OCI-LY7 (cell line): ENCODE results near the gene PRELP. TPM values are rescaled to one million over a fixed set of nuclear protein-coding genes. Genes with fewer than 3 reads are reported as not detected.

Source experiments
- BruUV-seq: library from RNA; stranded (reverse); fragments of 400-500 nt; replicated peaks from 2 replicates; lab custom pipeline; 2021; lab: Mats Ljungman, UMichigan
- CTCF ChIA-PET: fragments of 300-600 bp; sonication (Branson Sonifier 250); formaldehyde crosslinking; loops from one replicate; lab custom pipeline; 2022; ENCODE audit warnings: antibody characterized with exemption; ENCODE audit not compliant: unreplicated experiment; lab: Charles Lee
- POLR2A ChIA-PET: fragments of 300-600 bp; sonication (Branson Sonifier 250); formaldehyde crosslinking; loops from one replicate; lab custom pipeline; 2022; ENCODE audit warnings: antibody characterized with exemption; lab: Charles Lee
- DNase-seq: peaks from one replicate; pipeline ENCODE4 v3.0.0-alpha.2; 2015; ENCODE audit warnings: low spot score
- H2AFZ ChIP-seq: fragments of 200-600 bp; sonication (generic), shearing (Covaris generic); 2 replicates; pipeline ENCODE4 v1.6.1; 2014; ENCODE audit warnings: mild to moderate bottlenecking, antibody characterized with exemption, low read length, moderate library complexity
- H3K27ac ChIP-seq: fragments of 200-600 bp; sonication (generic); 2 replicates; pipeline ENCODE4 v1.5.1; 2014; ENCODE audit warnings: mixed run types, low read depth, mild to moderate bottlenecking, moderate library complexity, low read length, inconsistent platforms; ENCODE audit not compliant: poor library complexity, severe bottlenecking
- H3K36me3 ChIP-seq: fragments of 200-600 bp; sonication (generic); 2 replicates; pipeline ENCODE4 v1.6.1; 2014; ENCODE audit warnings: mild to moderate bottlenecking, antibody characterized with exemption, low read length, moderate library complexity, mixed read lengths; ENCODE audit not compliant: insufficient read depth
- H3K4me1 ChIP-seq: fragments of 200-600 bp; sonication (generic); 2 replicates; pipeline ENCODE4 v1.5.1; 2014; ENCODE audit warnings: mild to moderate bottlenecking, low read length; ENCODE audit not compliant: insufficient read depth, poor library complexity, severe bottlenecking
- H3K4me2 ChIP-seq: fragments of 200-600 bp; sonication (generic); 2 replicates; pipeline ENCODE4 v1.6.1; 2014; ENCODE audit warnings: mild to moderate bottlenecking, low read length
- H3K4me3 ChIP-seq: fragments of 200-600 bp; sonication (generic); 2 replicates; pipeline ENCODE4 v1.5.1; 2014; ENCODE audit warnings: mild to moderate bottlenecking, low read depth, low read length; ENCODE audit not compliant: poor library complexity, severe bottlenecking
- H3K79me2 ChIP-seq: fragments of 200-600 bp; sonication (generic); 2 replicates; pipeline ENCODE4 v1.6.1; 2016; ENCODE audit warnings: low read depth, mild to moderate bottlenecking, low read length, moderate library complexity, mixed read lengths; ENCODE audit not compliant: insufficient read depth
- H3K9me2 ChIP-seq: fragments of 200-600 bp; sonication (generic); 2 replicates; pipeline ENCODE4 v1.6.1; 2016; ENCODE audit warnings: mild to moderate bottlenecking, low read length, mixed read lengths; ENCODE audit not compliant: insufficient read depth
- H3K9me3 ChIP-seq: fragments of 200-600 bp; sonication (generic); 2 replicates; pipeline ENCODE4 v1.6.1; 2014; ENCODE audit warnings: mild to moderate bottlenecking, mixed run types, low read length, mixed read lengths
- H4K20me1 ChIP-seq: fragments of 200-600 bp; sonication (generic); 2 replicates; pipeline ENCODE4 v1.6.1; 2014; ENCODE audit warnings: mild to moderate bottlenecking, antibody characterized with exemption, low read length, moderate library complexity, mixed read lengths; ENCODE audit not compliant: insufficient read depth
- EZH2phosphoT487 ChIP-seq: fragments of 200-600 bp; sonication (generic); IDR thresholded peaks from 2 replicates; pipeline ENCODE4 v1.6.1; 2018; ENCODE audit warnings: low read depth, borderline replicate concordance, mild to moderate bottlenecking, mixed run types, antibody characterized with exemption, low read length, moderate library complexity, mixed read lengths
- intact Hi-C: fragments of 100-400 bp; cut with micrococcal nuclease; formaldehyde crosslinking; loops from one replicate; pipeline ENCODE4 v1.10.0; 2022; ENCODE audit not compliant: unreplicated experiment
- total RNA-seq, 2 experiments: library from RNA; depleted of rRNA in 1 of 2; stranded (reverse); fragments of >200 nt in 1 of 2; shearing (Covaris generic) in 1 of 2; gene quantifications; 2 replicates each; pipeline ENCODE4 v1.2.3, GENCODE V29; 2014 to 2022
- TF ChIP-seq, protein P1 (sequence below): fragments of 200-600 bp; sonication (generic); conservative IDR thresholded peaks from 2 replicates; pipeline ENCODE4 v1.5.1; 2014; ENCODE audit warnings: mild to moderate bottlenecking, antibody characterized with exemption, low read length, moderate library complexity, mixed read lengths

Gene PRELP
- total RNA-seq, 2 experiments from 2014 or later = not detected

DNA sequence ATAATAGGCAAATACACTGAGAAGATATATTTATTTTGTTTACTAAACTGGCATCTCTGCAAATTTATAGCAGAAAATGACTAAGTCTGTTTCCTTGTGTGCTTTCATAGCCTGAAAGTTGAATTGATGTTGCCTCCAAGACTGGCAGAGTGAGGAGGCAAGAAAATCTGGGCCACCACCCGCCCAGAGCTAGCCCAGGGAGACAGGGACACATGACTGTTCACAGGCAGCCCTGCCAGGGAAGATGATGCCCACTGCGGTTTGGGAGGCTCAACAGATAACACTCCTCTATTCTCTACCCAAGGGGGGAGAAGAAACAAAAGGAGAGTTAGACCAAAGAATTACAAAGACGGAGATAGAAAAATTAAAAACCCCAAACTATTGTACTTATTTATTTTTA lies 55.5 kb downstream of the PRELP start:
- H3K4me3 ChIP-seq = no peak overlapping the region
- H2AFZ ChIP-seq = no peak overlapping the region
- no peaks in the 10 kb centered on the region for H3K4me1 ChIP-seq
- H3K9me3 ChIP-seq = no peaks in the 10 kb centered on the region
- no TSS peak for BruUV-seq
- H3K36me3 ChIP-seq = no peaks in the 10 kb centered on the region
- intact Hi-C loops = no loop called here
- POLR2A ChIA-PET = no interaction called here
- no peaks in the 10 kb centered on the region for H3K79me2 ChIP-seq
- no peak for TF ChIP-seq EZH2phosphoT487
- TF ChIP-seq, protein P1, sequence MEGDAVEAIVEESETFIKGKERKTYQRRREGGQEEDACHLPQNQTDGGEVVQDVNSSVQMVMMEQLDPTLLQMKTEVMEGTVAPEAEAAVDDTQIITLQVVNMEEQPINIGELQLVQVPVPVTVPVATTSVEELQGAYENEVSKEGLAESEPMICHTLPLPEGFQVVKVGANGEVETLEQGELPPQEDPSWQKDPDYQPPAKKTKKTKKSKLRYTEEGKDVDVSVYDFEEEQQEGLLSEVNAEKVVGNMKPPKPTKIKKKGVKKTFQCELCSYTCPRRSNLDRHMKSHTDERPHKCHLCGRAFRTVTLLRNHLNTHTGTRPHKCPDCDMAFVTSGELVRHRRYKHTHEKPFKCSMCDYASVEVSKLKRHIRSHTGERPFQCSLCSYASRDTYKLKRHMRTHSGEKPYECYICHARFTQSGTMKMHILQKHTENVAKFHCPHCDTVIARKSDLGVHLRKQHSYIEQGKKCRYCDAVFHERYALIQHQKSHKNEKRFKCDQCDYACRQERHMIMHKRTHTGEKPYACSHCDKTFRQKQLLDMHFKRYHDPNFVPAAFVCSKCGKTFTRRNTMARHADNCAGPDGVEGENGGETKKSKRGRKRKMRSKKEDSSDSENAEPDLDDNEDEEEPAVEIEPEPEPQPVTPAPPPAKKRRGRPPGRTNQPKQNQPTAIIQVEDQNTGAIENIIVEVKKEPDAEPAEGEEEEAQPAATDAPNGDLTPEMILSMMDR = no peak
- H3K9me2 ChIP-seq = no peaks in the 10 kb centered on the region
- DNase-seq = no peak
- CTCF ChIA-PET = no interaction called here
- no peak overlapping the region for H3K27ac ChIP-seq
- no peaks in the 10 kb centered on the region for H4K20me1 ChIP-seq
- no peak overlapping the region for H3K4me2 ChIP-seq

DNA sequence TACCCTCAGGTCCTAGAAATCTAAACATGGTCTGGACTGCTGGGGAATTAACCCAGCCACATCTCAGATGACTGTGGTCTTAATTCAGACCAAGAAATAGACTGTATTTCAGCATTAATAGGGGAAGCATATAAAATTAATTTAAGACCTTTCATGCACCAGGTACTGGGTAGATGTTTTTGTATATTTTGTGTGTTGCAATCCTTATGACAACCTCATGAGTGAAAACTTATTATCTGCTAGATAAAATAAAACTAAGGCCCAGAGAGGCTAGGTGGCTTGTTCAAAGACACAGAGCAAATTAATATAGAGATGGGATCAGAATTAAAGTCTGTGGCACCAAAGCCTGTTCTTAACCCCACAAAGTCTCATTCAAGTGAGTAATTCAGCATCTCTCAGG lies 58.4 kb downstream of the PRELP start:
- Histone ChIP-seq H4K20me1 (no peaks in the 10 kb centered on the region), H3K9me3 (no peaks in the 10 kb centered on the region), H3K4me1 (no peaks in the 10 kb centered on the region), H3K9me2 (no peaks in the 10 kb centered on the region), H3K79me2 (no peaks in the 10 kb centered on the region), H3K36me3 (no peaks in the 10 kb centered on the region), H2AFZ (no peak overlapping the region), H3K27ac (no peak overlapping the region), H3K4me3 (no peak overlapping the region), H3K4me2 (no peak overlapping the region)
- POLR2A ChIA-PET = no interaction called here
- no TSS peak for BruUV-seq
- no peak for TF ChIP-seq EZH2phosphoT487
- TF ChIP-seq, protein P1 = no peak
- no peak for DNase-seq
- CTCF ChIA-PET = no interaction called here
- intact Hi-C loops = no loop called here

- Histone ChIP-seq H3K79me2 (no peaks in the 10 kb centered on the region), H4K20me1 (no peaks in the 10 kb centered on the region), H3K36me3 (no peaks in the 10 kb centered on the region), H2AFZ (no peak overlapping the region), H3K9me3 (no peaks in the 10 kb centered on the region), H3K4me3 (no peak overlapping the region), H3K9me2 (no peaks in the 10 kb centered on the region), H3K4me1 (no peaks in the 10 kb centered on the region), H3K4me2 (no peak overlapping the region), H3K27ac (no peak overlapping the region)
- ChIA-PET CTCF (no interaction called here), POLR2A (no interaction called here)
- no TSS peak for BruUV-seq
- TF ChIP-seq EZH2phosphoT487 = no peak
- TF ChIP-seq, protein P1 = no peak
- no peak for DNase-seq
- intact Hi-C loops = no loop called here
These were observed 58.9 kb downstream of the PRELP start for GRCh38 chr1:203534526-203534925.
